ENCODE measurements around the gene LETM1.

LETM1 gene

GRCh38 chr4:1856071-1856942 lies at the start of gene LETM1:
Gene LETM1, minus strand, starts transcription at chr4:1856156. Its CDS starts 206 bp downstream, at chr4:1855950.
- peak; percentile 90 to 99 (median 98) for DNase-seq
- intact Hi-C loops (cut with DNase I), result loop anchor here (1.0 kb wide), 1 partner anchor 15 kb away; the partner anchor contains the start of gene NSD2

- no peak for DNase-seq
- intact Hi-C loops (cut with DNase I), result no loop called here
Observed at GRCh38 chr4:1904042-1904441, 48.1 kb upstream of the LETM1 start.

GRCh38 chr4:1903035-1903434 lies 47.1 kb upstream of the LETM1 start:
- DNase-seq, result no peak
- intact Hi-C loops (cut with DNase I), result no loop called here

- intact Hi-C loops (cut with DNase I), result no loop called here
- DNase-seq, result no peak
Observed at GRCh38 chr4:1902243-1902642, 46.3 kb upstream of the LETM1 start.

GRCh38 chr4:1901127-1901526 lies 45.2 kb upstream of the LETM1 start:
- no peak for DNase-seq
- intact Hi-C loops (cut with DNase I), result no loop called here

DNA sequence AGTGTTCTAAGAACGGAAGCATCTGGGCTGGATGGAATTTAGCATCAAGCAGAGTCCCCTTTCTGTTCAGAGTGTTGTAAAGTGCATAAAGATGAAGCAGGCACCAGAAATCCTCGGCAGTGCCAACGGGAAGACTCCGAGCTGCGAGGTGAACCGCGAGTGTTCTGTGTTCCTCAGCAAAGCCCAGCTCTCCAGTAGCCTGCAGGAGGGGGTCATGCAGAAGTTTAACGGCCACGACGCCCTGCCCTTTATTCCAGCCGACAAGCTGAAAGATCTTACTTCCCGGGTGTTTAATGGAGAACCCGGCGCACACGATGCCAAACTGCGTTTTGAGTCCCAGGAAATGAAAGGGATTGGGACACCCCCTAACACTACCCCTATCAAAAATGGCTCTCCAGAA lies 44.7 kb upstream of the LETM1 start:
- DNase-seq, result no peak
- intact Hi-C loops (cut with DNase I), result no loop called here

GRCh38 chr4:1900087-1900433 lies 44.1 kb upstream of the LETM1 start:
- intact Hi-C loops (cut with DNase I), result no loop called here
- no peak for DNase-seq

DNA sequence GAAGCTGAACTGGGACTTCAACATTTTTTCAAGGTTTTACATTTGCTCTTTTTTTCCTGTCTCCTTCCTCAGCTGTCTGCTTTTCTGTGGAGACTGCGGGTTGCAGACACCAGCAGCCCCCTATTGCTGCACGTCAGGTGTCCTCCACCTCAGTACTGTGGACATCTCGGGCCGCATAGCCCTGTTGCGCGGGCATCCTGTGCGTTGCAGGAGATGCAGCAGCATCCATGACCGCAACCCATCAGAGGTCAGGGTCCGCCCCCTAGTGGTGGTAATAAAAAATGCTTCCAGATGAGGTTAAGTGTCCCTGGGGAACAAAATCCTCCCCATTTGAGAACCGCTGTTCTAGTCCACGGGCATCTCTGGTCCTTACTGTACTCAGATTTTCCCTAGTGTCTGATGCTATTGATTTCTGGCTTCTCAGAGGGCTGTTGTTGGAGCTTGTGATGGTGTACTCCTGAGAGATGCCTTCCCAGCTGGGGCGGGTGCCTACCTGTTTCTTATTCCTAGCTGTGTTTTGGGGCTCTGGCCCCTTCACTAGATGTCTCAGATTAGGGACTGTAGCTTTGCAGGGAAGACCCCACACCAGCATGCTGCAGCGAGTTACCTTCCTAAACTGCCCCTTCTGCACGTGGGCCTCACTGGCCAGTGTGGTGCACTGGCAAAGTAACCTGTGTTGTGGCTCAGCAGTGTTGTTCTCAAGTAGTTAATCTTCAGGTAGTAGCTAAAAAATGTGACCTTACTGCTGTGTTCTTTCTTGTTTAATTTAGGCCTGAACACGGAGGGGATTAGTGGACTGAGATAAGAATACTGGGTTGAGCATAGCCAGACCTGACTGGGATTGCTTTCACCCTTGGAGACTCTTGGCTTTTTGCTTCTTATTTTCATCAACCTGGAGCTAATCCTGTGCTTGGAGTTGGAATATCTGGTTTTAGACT lies 43.5 kb upstream of the LETM1 start:
- peak; percentile 49 to 92 (median 78) for DNase-seq
- intact Hi-C loops (cut with DNase I), result loop anchor here (5.0 kb wide), 1 partner anchor 147 kb away; no protein-coding TSS in a partner anchor

GRCh38 chr4:1898681-1899080 lies 42.7 kb upstream of the LETM1 start:
- no peak for DNase-seq
- intact Hi-C loops (cut with DNase I), result loop anchor here (5.0 kb wide), 1 partner anchor 146 kb away; no protein-coding TSS in a partner anchor

GRCh38 chr4:1898007-1898406 lies 42.1 kb upstream of the LETM1 start:
- intact Hi-C loops (cut with DNase I), result loop anchor here (5.0 kb wide), 1 partner anchor 146 kb away; no protein-coding TSS in a partner anchor
- no peak for DNase-seq

DNA sequence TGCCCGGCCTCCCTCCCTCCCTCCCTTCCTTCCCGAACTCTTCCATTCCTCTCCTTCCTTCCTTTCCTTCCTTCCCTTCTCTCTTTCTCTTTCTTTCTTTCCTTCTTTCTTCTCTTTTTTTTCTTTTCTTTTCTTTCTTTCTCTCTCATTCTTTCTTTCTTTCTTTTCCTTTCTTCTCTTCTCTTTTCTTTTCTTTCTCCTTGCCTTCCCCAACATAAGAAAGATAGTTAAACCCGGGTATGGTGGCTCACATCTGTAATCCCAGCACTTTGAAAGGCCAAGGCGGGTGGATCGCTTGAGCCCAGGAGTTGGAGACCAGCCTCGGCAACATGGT lies 40.7 kb upstream of the LETM1 start:
- DNase-seq, result no peak
- intact Hi-C loops (cut with DNase I), result loop anchor here (5.0 kb wide), 1 partner anchor 144 kb away; no protein-coding TSS in a partner anchor

DNA sequence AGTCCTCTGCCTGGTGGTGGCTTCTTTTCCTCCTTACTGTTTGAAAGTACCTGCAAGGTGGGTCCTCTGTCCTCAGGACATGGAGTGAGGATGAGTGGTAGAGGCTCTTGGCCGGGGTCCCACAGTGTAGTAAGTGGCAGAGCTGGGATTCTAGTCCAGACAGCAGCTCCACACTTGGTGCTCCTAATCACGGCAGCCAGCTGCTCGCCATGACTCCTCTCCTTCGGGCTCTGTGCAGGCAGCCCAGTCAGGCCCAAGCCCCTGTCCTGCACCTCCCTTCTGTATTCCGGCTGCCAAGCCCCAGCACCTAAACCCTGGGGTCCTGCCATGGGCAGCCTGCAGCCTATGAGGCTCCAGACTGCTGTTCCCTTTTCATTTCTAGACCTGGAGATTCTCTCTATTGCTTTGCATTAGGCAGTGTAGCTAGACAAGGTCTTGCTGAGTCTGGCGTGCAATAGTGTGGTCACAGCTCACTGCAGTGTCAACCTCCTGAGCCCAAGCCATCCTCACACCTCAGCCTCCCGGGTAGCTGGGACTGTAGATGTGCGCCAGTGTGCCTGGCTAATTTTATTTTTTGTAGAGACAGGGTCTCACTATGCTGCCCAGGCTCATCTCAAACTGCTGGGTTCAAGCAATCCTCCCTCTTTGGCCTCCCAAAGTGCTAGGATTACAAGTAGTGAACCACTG lies 40.2 kb upstream of the LETM1 start:
- no peak for DNase-seq
- intact Hi-C loops (cut with DNase I), result loop anchor here (5.0 kb wide), 1 partner anchor 144 kb away; no protein-coding TSS in a partner anchor

DNA sequence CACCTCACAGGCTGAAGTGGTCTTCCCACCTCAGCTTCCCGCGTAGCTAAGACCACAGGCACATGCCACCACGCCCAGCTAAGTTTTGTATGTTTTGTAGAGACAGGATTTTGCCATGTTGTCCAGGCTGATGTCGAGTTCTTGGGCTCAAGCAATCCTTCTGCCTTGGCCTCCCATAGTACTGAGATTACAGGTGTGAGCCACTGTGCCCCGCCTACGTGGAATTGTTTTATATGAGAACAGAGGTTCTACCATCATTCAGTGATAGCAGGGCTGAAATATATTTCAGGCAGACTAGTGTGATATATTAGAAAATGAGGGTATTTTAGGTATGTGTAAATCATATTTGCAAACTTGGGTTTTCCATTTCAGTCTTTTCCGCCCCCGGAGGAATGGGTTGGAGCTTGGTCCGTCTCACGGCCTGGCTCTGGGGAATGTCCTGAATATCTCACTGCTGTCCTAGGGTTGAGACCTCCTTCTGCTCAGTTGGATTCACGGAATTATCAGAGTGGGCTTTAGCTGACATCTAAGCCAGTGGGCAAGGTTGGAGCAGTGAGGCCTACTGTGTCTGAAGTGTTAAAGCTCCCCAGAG lies 35.1 kb upstream of the LETM1 start:
- DNase-seq, result no peak
- intact Hi-C loops (cut with DNase I), result no loop called here

GRCh38 chr4:1887052-1887451 lies 31.1 kb upstream of the LETM1 start:
- DNase-seq, result no peak
- intact Hi-C loops (cut with DNase I), result no loop called here

GRCh38 chr4:1885414-1885813 lies 29.5 kb upstream of the LETM1 start:
- intact Hi-C loops (cut with DNase I), result no loop called here
- DNase-seq, result no peak

GRCh38 chr4:1883583-1883982 lies 27.6 kb upstream of the LETM1 start:
- intact Hi-C loops (cut with DNase I), result no loop called here
- peak in 9 of 42 donors; percentile 4 to 41 (median 22) for DNase-seq

DNA sequence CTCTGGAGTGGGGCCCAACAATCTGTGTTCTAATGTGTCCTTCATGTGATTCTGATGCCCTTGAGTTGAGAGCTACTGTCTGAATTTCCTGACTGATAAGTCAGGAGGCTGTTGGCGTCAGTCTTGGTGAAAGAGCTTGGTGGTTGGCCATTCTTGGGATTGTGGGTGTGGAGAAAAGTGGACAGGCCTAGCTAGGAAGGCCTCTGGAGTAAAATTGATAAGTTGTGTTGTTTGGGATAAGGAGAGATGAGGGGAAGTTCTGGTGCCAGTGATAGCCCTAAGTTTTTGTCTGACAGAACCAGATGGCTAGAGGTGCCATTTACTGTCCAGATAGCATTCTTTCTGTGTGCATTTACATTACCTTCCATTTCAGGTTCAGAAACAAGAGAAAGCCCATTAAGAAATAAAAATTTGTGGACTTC lies 26.9 kb upstream of the LETM1 start:
- no peak for DNase-seq
- intact Hi-C loops (cut with DNase I), result no loop called here

- intact Hi-C loops (cut with DNase I), result no loop called here
- no peak for DNase-seq
Observed at GRCh38 chr4:1880332-1880731, 24.4 kb upstream of the LETM1 start.

DNA sequence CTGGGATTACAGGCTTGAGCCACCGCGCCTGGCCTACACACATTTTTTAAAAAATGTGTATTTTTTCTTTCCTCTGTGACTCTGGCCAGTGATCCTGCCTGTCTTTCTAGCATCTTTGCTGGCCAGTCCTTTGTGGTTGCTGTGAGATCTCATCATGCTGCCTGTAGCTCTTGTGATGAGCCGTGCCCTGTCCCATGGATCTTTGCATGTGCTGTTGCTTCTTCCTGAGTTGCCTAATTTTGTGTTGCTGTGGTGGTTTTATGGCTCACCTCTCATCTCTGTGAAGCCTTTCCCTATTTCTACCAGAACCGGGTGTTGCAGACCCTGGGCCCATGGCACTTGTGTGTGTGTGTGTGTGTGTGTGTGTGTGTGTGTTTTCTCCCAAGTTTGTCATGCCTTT lies 23.5 kb upstream of the LETM1 start:
- intact Hi-C loops (cut with DNase I), result no loop called here

More for the DNA sequence above, 23.5 kb upstream of the LETM1 start:
- DNase-seq, result no peak
